Mesenchymal stem cell (in vitro differentiated cells and primary cell): Measurements from ENCODE around the gene ZNF556.

Experiments used
- DNase-seq: peaks from one replicate; pipeline ENCODE4 v3.0.0-alpha.2; 2013
- H2AFZ ChIP-seq: one replicate; pipeline ENCODE4 v1.6.1; 2013; ENCODE audit warnings: low read depth, mild to moderate bottlenecking, control low read depth, inconsistent platforms, low read length, moderate library complexity
- H2AK5ac ChIP-seq: 2 replicates; pipeline ENCODE4 v1.6.1; 2013; ENCODE audit warnings: low read length, moderate library complexity, mild to moderate bottlenecking, inconsistent platforms; ENCODE audit not compliant: severe bottlenecking
- H2BK120ac ChIP-seq: one replicate; pipeline ENCODE4 v1.6.1; 2013; ENCODE audit warnings: low read depth, mild to moderate bottlenecking, inconsistent platforms, low read length, moderate library complexity
- H2BK12ac ChIP-seq, 2 experiments: one replicate each; pipeline ENCODE4 v1.6.1; 2013; ENCODE audit warnings: inconsistent platforms in 2 of 2, low read length in 2 of 2, mild to moderate bottlenecking in 2 of 2, moderate library complexity in 2 of 2, control low read depth in 1 of 2
- H2BK15ac ChIP-seq: one replicate; pipeline ENCODE4 v1.6.1; 2013; ENCODE audit warnings: mild to moderate bottlenecking, low read depth, inconsistent platforms; ENCODE audit not compliant: poor library complexity, severe bottlenecking
- H2BK5ac ChIP-seq: 2 replicates; pipeline ENCODE4 v1.6.1; 2013; ENCODE audit warnings: low read depth, mild to moderate bottlenecking, low read length, control low read depth, inconsistent platforms; ENCODE audit not compliant: poor library complexity, severe bottlenecking
- H3K14ac ChIP-seq, 2 experiments: one replicate each; pipeline ENCODE4 v1.6.1; 2013; ENCODE audit warnings: inconsistent platforms in 2 of 2, low read length in 2 of 2, control low read depth in 1 of 2, mild to moderate bottlenecking in 1 of 2, moderate library complexity in 1 of 2
- H3K18ac ChIP-seq, 2 experiments: one replicate each; pipeline ENCODE4 v1.6.1; 2013; ENCODE audit warnings: inconsistent platforms in 2 of 2, low read length in 2 of 2, control low read depth in 1 of 2, low read depth in 1 of 2, mild to moderate bottlenecking in 1 of 2
- H3K23ac ChIP-seq, 2 experiments: one replicate each; pipeline ENCODE4 v1.6.1; 2013; ENCODE audit warnings: inconsistent platforms in 2 of 2, low read length in 2 of 2, mild to moderate bottlenecking in 2 of 2, moderate library complexity in 2 of 2, control low read depth in 1 of 2
- H3K27ac ChIP-seq: 2 replicates; pipeline ENCODE4 v1.5.1; 2013; ENCODE audit warnings: mild to moderate bottlenecking, moderate library complexity, low read length, control low read depth, inconsistent platforms; ENCODE audit not compliant: poor library complexity, severe bottlenecking
- H3K27me3 ChIP-seq, 2 experiments: 2 replicates each; pipeline versions ENCODE4 v1.6.1 to v1.7.0; 2013; ENCODE audit warnings: low read length in 2 of 2, mild to moderate bottlenecking in 2 of 2, moderate library complexity in 2 of 2, control low read depth in 1 of 2, inconsistent platforms in 1 of 2; ENCODE audit not compliant: control insufficient read depth in 1 of 2, insufficient read depth in 1 of 2
- H3K36me3 ChIP-seq, 2 experiments: 2 replicates each; pipeline versions ENCODE4 v1.6.1 to v1.7.0; 2013; ENCODE audit warnings: low read length in 2 of 2, control low read depth in 1 of 2, inconsistent platforms in 1 of 2, low read depth in 1 of 2, mild to moderate bottlenecking in 1 of 2; ENCODE audit not compliant: insufficient read depth in 2 of 2, control insufficient read depth in 1 of 2
- H3K4ac ChIP-seq, 2 experiments: one replicate each; pipeline ENCODE4 v1.6.1; 2013; ENCODE audit warnings: inconsistent platforms in 2 of 2, low read length in 2 of 2, mild to moderate bottlenecking in 2 of 2, moderate library complexity in 2 of 2, control low read depth in 1 of 2, low read depth in 1 of 2
- H3K4me1 ChIP-seq: 2 replicates; pipeline ENCODE4 v1.6.1; 2013; ENCODE audit warnings: low read depth, low read length, control low read depth; ENCODE audit not compliant: control insufficient read depth, insufficient read depth
- H3K4me2 ChIP-seq: 2 replicates; pipeline ENCODE4 v1.6.1; 2013; ENCODE audit warnings: low read length, mild to moderate bottlenecking, inconsistent platforms; ENCODE audit not compliant: poor library complexity, severe bottlenecking
- H3K4me3 ChIP-seq, 2 experiments: 2 replicates each; pipeline versions ENCODE4 v1.5.1 to v1.7.0; 2013; ENCODE audit warnings: low read length in 2 of 2, mild to moderate bottlenecking in 2 of 2, control low read depth in 1 of 2, low read depth in 1 of 2; ENCODE audit not compliant: insufficient read depth in 1 of 2
- H3K79me1 ChIP-seq: replicated peaks from 2 replicates; pipeline ENCODE4 v1.6.1; 2013; ENCODE audit warnings: mild to moderate bottlenecking, control low read depth, low read length, inconsistent platforms; ENCODE audit not compliant: poor library complexity, severe bottlenecking
- H3K9ac ChIP-seq: 2 replicates; pipeline ENCODE4 v1.7.0; 2013; ENCODE audit warnings: mild to moderate bottlenecking, low read length, moderate library complexity
- H3K9me3 ChIP-seq: 2 replicates; pipeline ENCODE4 v1.7.0; 2013; ENCODE audit warnings: mild to moderate bottlenecking, low read length; ENCODE audit not compliant: control insufficient read depth
- H4K8ac ChIP-seq: one replicate; pipeline ENCODE4 v1.6.1; 2013; ENCODE audit warnings: inconsistent platforms, mild to moderate bottlenecking, low read length, moderate library complexity
- H4K91ac ChIP-seq: one replicate; pipeline ENCODE4 v1.6.1; 2013; ENCODE audit warnings: mild to moderate bottlenecking, low read length, inconsistent platforms
- WGBS: methylation state at CpG from one replicate; pipeline ENCODE4 v1.1.7; 2013; ENCODE audit warnings: mixed read lengths; 5-methylcytosine and 5-hydroxymethylcytosine counted together

ZNF556 gene

DNA sequence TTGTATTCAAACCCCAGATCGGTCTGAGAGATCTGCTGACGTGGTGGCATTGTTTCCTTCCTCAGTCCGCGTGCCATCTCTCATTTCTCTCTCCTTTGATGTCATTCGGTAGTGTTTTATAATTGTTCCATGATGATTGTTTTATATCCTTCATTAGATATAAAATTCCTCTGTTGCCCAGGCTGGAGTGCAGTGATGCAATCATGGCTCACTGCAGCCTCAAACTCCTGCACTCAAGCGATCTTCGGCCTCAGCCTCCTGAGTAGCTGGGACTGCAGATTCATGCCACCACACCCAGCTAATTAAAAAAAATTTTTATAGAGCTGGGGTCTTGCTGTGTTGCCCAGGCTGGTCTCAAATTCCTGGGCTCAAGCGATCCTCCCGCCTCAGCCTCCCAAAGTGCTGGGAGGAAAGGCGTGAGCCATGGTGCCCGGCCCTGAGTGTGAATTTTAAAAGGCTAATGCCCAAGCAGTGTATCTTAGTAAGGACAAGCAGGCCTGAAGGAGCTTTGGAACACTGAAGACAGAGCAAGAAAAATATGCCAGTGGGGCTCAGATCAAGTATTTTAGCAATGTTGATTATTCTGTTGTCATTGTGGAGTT is 38.9 kb downstream of the ZNF556 start:
- Histone ChIP-seq H3K9me3 (no peaks in the 10 kb centered on the region), H2AFZ (no peak overlapping the region), H4K8ac (no peak overlapping the region), H2AK5ac (no peak overlapping the region), H2BK120ac (no peak overlapping the region), H3K18ac (no peak overlapping the region), H3K4ac (no peak overlapping the region), H3K4me3 (no peak overlapping the region), H2BK15ac (no peak overlapping the region), H3K4me1 (peaks cover 6% of the 10 kb centered on the region), H3K14ac (no peak overlapping the region), H3K4me2 (no peak overlapping the region), H2BK12ac (no peak overlapping the region), H3K27me3 (no peaks in the 10 kb centered on the region), H2BK5ac (no peak overlapping the region), H3K27ac (no peak overlapping the region), H3K9ac (no peak overlapping the region), H4K91ac (no peak overlapping the region), H3K79me1 (peaks cover 36% of the 10 kb centered on the region), H3K23ac (no peak overlapping the region), H3K36me3 (peaks cover 0 to 5% of the 10 kb centered on the region in 2 experiments)
- DNase-seq = no peak
- WGBS = 94% methylated on average over 8 of the region's 11 CpGs

- Histone ChIP-seq H3K4me1 (peaks cover 4% of the 10 kb centered on the region), H4K8ac (no peak overlapping the region), H3K27me3 (no peaks in the 10 kb centered on the region), H3K27ac (no peak overlapping the region), H2AFZ (no peak overlapping the region), H3K14ac (no peak overlapping the region), H3K4me2 (no peak overlapping the region), H3K18ac (no peak overlapping the region), H3K23ac (no peak overlapping the region), H2BK15ac (no peak overlapping the region), H3K4ac (no peak overlapping the region), H4K91ac (no peak overlapping the region), H3K79me1 (peaks cover 33% of the 10 kb centered on the region), H3K4me3 (no peak overlapping the region), H2BK12ac (no peak overlapping the region), H2BK5ac (no peak overlapping the region), H2AK5ac (no peak overlapping the region), H3K36me3 (peaks cover 0 to 5% of the 10 kb centered on the region in 2 experiments), H2BK120ac (no peak overlapping the region), H3K9me3 (no peaks in the 10 kb centered on the region), H3K9ac (no peak overlapping the region)
- WGBS = 95% methylated on average over 19 of the region's 20 CpGs
- DNase-seq = no peak
These were observed 39.6 kb downstream of the ZNF556 start for GRCh38 chr19:2906631-2907195.

- Histone ChIP-seq H3K36me3 (peaks cover 10 to 26% of the 10 kb centered on the region in 2 experiments), H3K23ac (no peak overlapping the region), H2BK120ac (no peak overlapping the region), H4K8ac (no peak overlapping the region), H3K9ac (no peak overlapping the region), H3K4ac (no peak overlapping the region), H4K91ac (no peak overlapping the region), H3K4me3 (no peak overlapping the region), H3K14ac (no peak overlapping the region), H3K27ac (no peak overlapping the region), H2BK5ac (no peak overlapping the region), H3K79me1 (peaks cover 13% of the 10 kb centered on the region), H3K4me2 (no peak overlapping the region), H3K9me3 (peaks cover 31% of the 10 kb centered on the region), H3K18ac (no peak overlapping the region), H2BK12ac (no peak overlapping the region), H3K27me3 (no peaks in the 10 kb centered on the region), H2AK5ac (no peak overlapping the region), H3K4me1 (no peaks in the 10 kb centered on the region), H2BK15ac (no peak overlapping the region), H2AFZ (no peak overlapping the region)
- WGBS = 100% methylated on average over 5 of the region's 5 CpGs
- no peak for DNase-seq
These were observed 45.2 kb downstream of the ZNF556 start for GRCh38 chr19:2912306-2912705.

- Histone ChIP-seq H3K9ac (no peak overlapping the region), H2AK5ac (no peak overlapping the region), H3K14ac (no peak overlapping the region), H3K4me2 (no peak overlapping the region), H3K4me3 (peak overlapping the region in 1 of 2 experiments; percentile 17), H4K8ac (no peak overlapping the region), H2BK12ac (no peak overlapping the region), H3K18ac (no peak overlapping the region), H2BK5ac (no peak overlapping the region), H3K79me1 (peaks cover 5% of the 10 kb centered on the region), H3K36me3 (peaks cover 27 to 44% of the 10 kb centered on the region in 2 experiments), H3K27ac (no peak overlapping the region), H2BK15ac (no peak overlapping the region), H2BK120ac (no peak overlapping the region), H3K27me3 (no peaks in the 10 kb centered on the region), H2AFZ (no peak overlapping the region), H3K4me1 (no peaks in the 10 kb centered on the region), H4K91ac (no peak overlapping the region), H3K4ac (no peak overlapping the region), H3K23ac (no peak overlapping the region), H3K9me3 (peaks cover 53% of the 10 kb centered on the region)
- DNase-seq = no peak
- 97% methylated on average over 16 of the region's 16 CpGs for WGBS
These were observed 50.4 kb downstream of the ZNF556 start for GRCh38 chr19:2917275-2918184.
